CD8-positive, alpha-beta memory T cell (primary cell): ENCODE measurements around the gene CCNL1. TPM values are rescaled to one million over a fixed set of nuclear protein-coding genes. Genes with fewer than 3 reads are reported as not detected.
A peak's percentile ranks its signal among the peaks of the same experiment; 100 is the strongest.

Source experiments
- CTCF ChIA-PET: fragments of 350-600 bp; sonication (Branson Sonifier 250); formaldehyde crosslinking; loops from one replicate; lab custom pipeline; 2021; ENCODE audit warnings: antibody characterized with exemption; lab: Charles Lee
- POLR2A ChIA-PET: fragments of 350-600 bp; sonication (Branson Sonifier 250); formaldehyde crosslinking; loops from one replicate; lab custom pipeline; 2021; ENCODE audit warnings: antibody characterized with exemption; lab: Charles Lee
- DNase-seq, 5 donors: peaks; one replicate each; pipeline versions ENCODE4 v3.0.0 to v3.0.0-alpha.2; 2020 to 2022; ENCODE audit warnings: mixed read lengths in 1 of 5
- H3K27ac ChIP-seq: one replicate; pipeline ENCODE4 v1.7.0; 2013; ENCODE audit warnings: low read depth, mild to moderate bottlenecking, low read length, moderate library complexity
- H3K27me3 ChIP-seq: 2 replicates; pipeline ENCODE4 v1.7.0; 2013; ENCODE audit warnings: low read length, mild to moderate bottlenecking; ENCODE audit not compliant: insufficient read depth, poor library complexity, severe bottlenecking
- H3K36me3 ChIP-seq: 2 replicates; pipeline ENCODE4 v1.7.0; 2013; ENCODE audit warnings: mild to moderate bottlenecking, low read length, moderate library complexity; ENCODE audit not compliant: insufficient read depth
- H3K4me1 ChIP-seq: 2 replicates; pipeline ENCODE4 v1.7.0; 2013; ENCODE audit warnings: mild to moderate bottlenecking, low read length, moderate library complexity; ENCODE audit not compliant: insufficient read depth
- H3K4me3 ChIP-seq: 2 replicates; pipeline ENCODE4 v1.7.0; 2013; ENCODE audit warnings: mild to moderate bottlenecking, low read length
- H3K9me3 ChIP-seq: 2 replicates; pipeline ENCODE4 v1.7.0; 2013; ENCODE audit warnings: mild to moderate bottlenecking, low read length
- H3K27ac Mint-ChIP-seq, 8 donors: one replicate each; pipeline ENCODE4 v1.8.0; 2020 to 2021; ENCODE audit warnings: mixed read lengths in 8 of 8, mild to moderate bottlenecking in 6 of 8, inconsistent platforms in 3 of 8, moderate library complexity in 3 of 8
- H3K27me3 Mint-ChIP-seq, 2 donors: one replicate each; pipeline ENCODE4 v1.8.0; 2020 to 2021; ENCODE audit warnings: mixed read lengths in 2 of 2, mild to moderate bottlenecking in 1 of 2, moderate library complexity in 1 of 2
- H3K36me3 Mint-ChIP-seq, 3 donors: one replicate each; pipeline ENCODE4 v1.8.0; 2020 to 2021; ENCODE audit warnings: mixed read lengths in 3 of 3, inconsistent platforms in 1 of 3, mild to moderate bottlenecking in 1 of 3
- H3K4me1 Mint-ChIP-seq, 3 donors: one replicate each; pipeline ENCODE4 v1.8.0; 2020 to 2021; ENCODE audit warnings: mixed read lengths in 3 of 3, inconsistent platforms in 1 of 3, mild to moderate bottlenecking in 1 of 3
- H3K4me3 Mint-ChIP-seq, 7 donors: one replicate each; pipeline ENCODE4 v1.8.0; 2020 to 2021; ENCODE audit warnings: mixed read lengths in 7 of 7, mild to moderate bottlenecking in 6 of 7, moderate library complexity in 4 of 7, inconsistent platforms in 2 of 7
- H3K9me3 Mint-ChIP-seq, 5 donors: one replicate each; pipeline ENCODE4 v1.8.0; 2020 to 2022; ENCODE audit warnings: mixed read lengths in 5 of 5, mild to moderate bottlenecking in 3 of 5, moderate library complexity in 2 of 5, inconsistent platforms in 1 of 5
- polyA plus RNA-seq: library from polyadenylated mRNA; unstranded; fragments of 300-500 nt; fragmentation: Illumina TruSeq; gene quantifications from one replicate; pipeline ENCODE4 v1.2.3, GENCODE V29; 2021
- total RNA-seq, 2 experiments: library from RNA; stranded (reverse); gene quantifications; one replicate each; pipeline ENCODE4 v1.2.3, GENCODE V29; 2021

CCNL1 gene
- total and polyA plus RNA-seq, 3 experiments from 2014 or later, result 62.1 to 126 (median 125) TPM

GRCh38 chr3:157132341-157132740 lies 27.6 kb downstream of the CCNL1 start:
- CTCF ChIA-PET, result interaction anchor here (1.4 to 4.6 kb wide), 5 partner anchors 43 to 981 kb away, joined by 3 to 28 read pairs (median 5); partner anchors contain the start of gene TIPARP
- H3K27me3 ChIP-seq, result no peaks in the 10 kb centered on the region
- H3K36me3 Mint-ChIP-seq, result peaks cover 0 to 2% (median 0%) of the 10 kb centered on the region in 3 donors
- H3K4me3 Mint-ChIP-seq, result peak overlapping the region in 5 of 7 donors; percentile 60 to 79 (median 65)
- H3K9me3 ChIP-seq, result no peaks in the 10 kb centered on the region
- no peaks in the 10 kb centered on the region for H3K9me3 Mint-ChIP-seq
- POLR2A ChIA-PET, result no interaction called here
- H3K27ac Mint-ChIP-seq, result peak overlapping the region; percentile 94 to 98 (median 96)
- no peaks in the 10 kb centered on the region for H3K36me3 ChIP-seq
- DNase-seq, result no peak
- no peaks in the 10 kb centered on the region for H3K27me3 Mint-ChIP-seq
- H3K4me3 ChIP-seq, result no peak overlapping the region
- H3K27ac ChIP-seq, result no peak overlapping the region
- peaks cover 63% of the 10 kb centered on the region for H3K4me1 ChIP-seq
- H3K4me1 Mint-ChIP-seq, result peaks cover 73 to 95% (median 93%) of the 10 kb centered on the region in 3 donors

GRCh38 chr3:157131861-157132260 lies 28.1 kb downstream of the CCNL1 start:
- Histone ChIP-seq H3K9me3 (no peaks in the 10 kb centered on the region), H3K27me3 (no peaks in the 10 kb centered on the region), H3K36me3 (no peaks in the 10 kb centered on the region), H3K27ac (no peak overlapping the region), H3K4me3 (no peak overlapping the region), H3K4me1 (peaks cover 59% of the 10 kb centered on the region)
- POLR2A ChIA-PET, result interaction anchor here (1.5 to 1.6 kb wide), 2 partner anchors 28 to 43 kb away, joined by 5 to 7 read pairs; partner anchors contain the start of gene CCNL1
- CTCF ChIA-PET, result interaction anchor here (1.2 to 4.6 kb wide), 5 partner anchors 39 to 612 kb away, joined by 3 to 28 read pairs (median 3); partner anchors contain the start of gene TIPARP
- Mint-ChIP-seq H3K9me3 (no peaks in the 10 kb centered on the region), H3K27me3 (no peaks in the 10 kb centered on the region), H3K4me3 (peak overlapping the region; percentile 33 to 87 (median 65)), H3K27ac (peak overlapping the region; percentile 94 to 98 (median 96)), H3K4me1 (peaks cover 72 to 95% (median 91%) of the 10 kb centered on the region in 3 donors), H3K36me3 (peaks cover 0 to 2% (median 0%) of the 10 kb centered on the region in 3 donors)
- DNase-seq, result no peak

- peaks cover 75 to 96% (median 90%) of the 10 kb centered on the region in 3 donors for H3K4me1 Mint-ChIP-seq
- H3K27ac Mint-ChIP-seq, result peak overlapping the region; percentile 96 to 98 (median 97)
- ChIA-PET CTCF (interaction anchor here (0.6 to 4.6 kb wide), 16 partner anchors 9 to 619 kb away, joined by 3 to 28 read pairs (median 3); partner anchors contain the start of genes SSR3 and TIPARP), POLR2A (interaction anchor here (1.5 to 1.6 kb wide), 3 partner anchors 30 to 455 kb away, joined by 5 to 7 read pairs (median 5); partner anchors contain the start of genes CCNL1 and TIPARP)
- no peaks in the 10 kb centered on the region for H3K27me3 Mint-ChIP-seq
- H3K27ac ChIP-seq, result peak overlapping the region; percentile 68
- H3K36me3 ChIP-seq, result no peaks in the 10 kb centered on the region
- H3K9me3 ChIP-seq, result no peaks in the 10 kb centered on the region
- peak; percentile 62 to 87 (median 80) for DNase-seq
- no peaks in the 10 kb centered on the region for H3K27me3 ChIP-seq
- peak overlapping the region; percentile 15 for H3K4me3 ChIP-seq
- peak overlapping the region; percentile 13 to 91 (median 76) for H3K4me3 Mint-ChIP-seq
- no peaks in the 10 kb centered on the region for H3K9me3 Mint-ChIP-seq
- H3K4me1 ChIP-seq, result peaks cover 59% of the 10 kb centered on the region
- peaks cover 0 to 2% (median 0%) of the 10 kb centered on the region in 3 donors for H3K36me3 Mint-ChIP-seq
Observed at GRCh38 chr3:157130467-157131251, 29.3 kb downstream of the CCNL1 start.

- peak overlapping the region; percentile 15 for H3K4me3 ChIP-seq
- H3K4me1 ChIP-seq, result peaks cover 56% of the 10 kb centered on the region
- peak in 3 of 5 donors; percentile 21 to 49 (median 41) for DNase-seq
- H3K27ac Mint-ChIP-seq, result peak overlapping the region; percentile 89 to 98 (median 97)
- peak overlapping the region; percentile 68 for H3K27ac ChIP-seq
- no peaks in the 10 kb centered on the region for H3K36me3 Mint-ChIP-seq
- peak overlapping the region; percentile 13 to 91 (median 76) for H3K4me3 Mint-ChIP-seq
- POLR2A ChIA-PET, result interaction anchor here (0.5 to 1.6 kb wide), 4 partner anchors 30 to 1086 kb away, joined by 3 to 6 read pairs (median 5); partner anchors contain the start of genes CCNL1 and TIPARP
- peaks cover 72 to 89% (median 83%) of the 10 kb centered on the region in 3 donors for H3K4me1 Mint-ChIP-seq
- no peaks in the 10 kb centered on the region for H3K27me3 Mint-ChIP-seq
- no peaks in the 10 kb centered on the region for H3K9me3 ChIP-seq
- no peaks in the 10 kb centered on the region for H3K9me3 Mint-ChIP-seq
- H3K36me3 ChIP-seq, result no peaks in the 10 kb centered on the region
- H3K27me3 ChIP-seq, result no peaks in the 10 kb centered on the region
- CTCF ChIA-PET, result interaction anchor here (0.8 to 4.6 kb wide), 3 partner anchors 11 to 455 kb away, joined by 3 to 28 read pairs (median 24); partner anchors contain the start of gene TIPARP
Observed at GRCh38 chr3:157129803-157130466, 30.0 kb downstream of the CCNL1 start.

GRCh38 chr3:157128771-157129681 lies 30.9 kb downstream of the CCNL1 start:
- CTCF ChIA-PET, result interaction anchor here (0.9 to 4.6 kb wide), 11 partner anchors 9 to 457 kb away, joined by 3 to 28 read pairs (median 4); partner anchors contain the start of gene TIPARP
- Histone ChIP-seq H3K4me1 (peaks cover 49% of the 10 kb centered on the region), H3K4me3 (peak overlapping the region; percentile 6), H3K36me3 (no peaks in the 10 kb centered on the region), H3K27ac (peak overlapping the region; percentile 68), H3K9me3 (no peaks in the 10 kb centered on the region), H3K27me3 (no peaks in the 10 kb centered on the region)
- peak in 4 of 5 donors; percentile 16 to 69 (median 48) for DNase-seq
- Mint-ChIP-seq H3K27me3 (no peaks in the 10 kb centered on the region), H3K36me3 (no peaks in the 10 kb centered on the region), H3K4me1 (peaks cover 66 to 80% (median 74%) of the 10 kb centered on the region in 3 donors), H3K4me3 (peak overlapping the region; percentile 57 to 91 (median 76)), H3K27ac (peak overlapping the region; percentile 89 to 98 (median 97)), H3K9me3 (no peaks in the 10 kb centered on the region)
- POLR2A ChIA-PET, result interaction anchor here (0.8 to 1.8 kb wide), 3 partner anchors 40 to 574 kb away, joined by 4 to 5 read pairs (median 5); partner anchors contain the start of genes SSR3 and TIPARP

GRCh38 chr3:157127831-157128767 lies 31.8 kb downstream of the CCNL1 start:
- no peaks in the 10 kb centered on the region for H3K9me3 Mint-ChIP-seq
- H3K4me1 Mint-ChIP-seq, result peaks cover 59 to 70% (median 66%) of the 10 kb centered on the region in 3 donors
- peak; percentile 37 to 76 (median 52) for DNase-seq
- no peaks in the 10 kb centered on the region for H3K27me3 Mint-ChIP-seq
- Histone ChIP-seq H3K9me3 (no peaks in the 10 kb centered on the region), H3K4me1 (peaks cover 49% of the 10 kb centered on the region), H3K27me3 (no peaks in the 10 kb centered on the region), H3K36me3 (no peaks in the 10 kb centered on the region), H3K4me3 (no peak overlapping the region), H3K27ac (peak overlapping the region; percentile 68)
- CTCF ChIA-PET, result interaction anchor here (0.9 to 2.9 kb wide), 13 partner anchors 9 to 456 kb away, joined by 3 to 21 read pairs (median 4); no protein-coding TSS in a partner anchor
- POLR2A ChIA-PET, result interaction anchor here (0.8 to 1.8 kb wide), 3 partner anchors 39 to 573 kb away, joined by 3 to 5 read pairs (median 4); partner anchors contain the start of gene SSR3
- H3K36me3 Mint-ChIP-seq, result no peaks in the 10 kb centered on the region
- peak overlapping the region; percentile 89 to 98 (median 97) for H3K27ac Mint-ChIP-seq
- H3K4me3 Mint-ChIP-seq, result peak overlapping the region; percentile 57 to 80 (median 76)
